ENCODE measurements around the gene PRDM16.

Gene PRDM16

DNA sequence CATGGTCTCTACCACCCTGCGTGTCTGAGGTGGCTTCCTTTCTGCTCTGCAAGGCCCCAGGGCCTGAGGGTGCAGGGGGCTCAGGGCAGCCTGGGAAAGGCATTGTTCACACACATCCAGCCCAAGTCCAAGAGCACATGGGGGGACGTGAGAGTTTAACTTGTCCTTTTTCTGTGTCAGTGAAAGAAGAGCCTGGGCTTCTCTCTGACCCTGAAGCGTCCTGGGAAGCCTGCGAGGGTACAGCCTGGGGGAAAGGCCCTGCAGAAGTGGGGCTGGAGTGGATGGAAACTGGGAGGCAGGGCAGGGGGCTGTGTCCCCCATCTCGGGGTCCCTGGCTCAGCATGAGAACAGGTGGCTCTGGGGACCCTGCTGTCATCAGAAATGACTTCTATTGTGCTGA lies 181.6 kb downstream of the PRDM16 start:
- no peak for DNase-seq

DNA sequence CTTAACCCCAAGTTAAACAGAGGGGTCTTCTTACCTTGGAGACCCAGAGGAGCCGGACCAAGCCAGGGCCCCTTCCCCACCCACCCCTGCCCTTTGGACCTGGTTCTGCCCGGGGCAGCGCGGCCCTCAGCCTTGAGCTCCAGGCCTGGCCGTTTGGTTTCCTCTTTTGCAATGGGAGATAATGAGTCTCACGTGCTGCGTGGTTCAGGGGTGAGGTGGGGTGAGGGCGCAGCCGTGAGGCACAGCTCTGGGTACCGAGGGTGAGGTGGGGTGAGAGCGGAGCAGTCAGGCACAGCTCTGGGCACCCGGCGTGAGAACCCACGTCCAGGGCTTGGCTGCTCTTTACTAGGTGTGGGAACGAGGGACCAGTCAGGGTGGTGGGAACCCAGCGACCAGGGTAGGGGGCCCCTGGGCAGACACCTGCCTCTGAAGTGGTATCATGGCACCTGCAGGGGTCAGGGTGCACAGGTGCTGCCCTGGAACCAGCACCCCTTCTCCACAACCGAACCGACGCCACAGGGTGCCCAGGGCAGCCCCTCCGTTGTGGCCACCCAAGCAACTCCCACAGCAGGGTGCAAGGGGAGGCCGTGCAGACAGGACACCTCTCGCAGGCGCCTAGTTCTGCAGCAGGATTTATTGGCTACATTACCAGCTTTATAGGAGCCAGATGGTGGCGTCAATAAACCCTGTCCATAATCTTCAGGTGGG lies 182.2 kb downstream of the PRDM16 start:
- DNase-seq: no peak

DNA sequence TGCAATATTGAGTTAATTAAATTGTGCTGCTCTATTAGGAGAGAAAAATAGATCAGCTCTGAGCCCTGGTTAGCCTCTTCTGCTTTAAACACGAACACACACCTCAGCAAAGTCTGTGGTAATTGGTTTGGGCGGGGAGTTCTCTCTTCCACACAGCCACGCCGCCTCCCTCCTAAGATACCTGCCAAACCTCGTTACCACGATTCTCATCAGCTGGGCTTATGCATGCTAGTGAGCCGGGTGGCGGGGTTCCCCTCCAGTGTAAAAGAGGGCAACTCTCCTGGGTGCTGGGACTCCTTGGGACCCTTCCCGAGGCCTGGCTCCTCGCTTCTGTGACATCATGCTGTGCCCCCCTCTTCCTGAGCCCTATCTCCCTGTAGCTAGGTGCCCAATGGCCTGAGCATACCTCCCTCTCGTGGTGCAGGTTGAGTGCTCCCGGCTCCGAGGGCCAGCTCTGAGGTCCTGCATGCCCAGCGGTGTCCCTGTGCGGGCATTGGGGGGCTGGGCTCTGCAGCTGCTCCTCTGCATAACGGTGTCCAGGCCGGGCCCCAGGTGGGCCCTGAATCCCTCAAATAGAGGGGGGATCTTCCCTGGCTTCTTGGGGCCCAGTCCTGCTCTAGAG lies 182.9 kb downstream of the PRDM16 start:
- no peak for DNase-seq

DNA sequence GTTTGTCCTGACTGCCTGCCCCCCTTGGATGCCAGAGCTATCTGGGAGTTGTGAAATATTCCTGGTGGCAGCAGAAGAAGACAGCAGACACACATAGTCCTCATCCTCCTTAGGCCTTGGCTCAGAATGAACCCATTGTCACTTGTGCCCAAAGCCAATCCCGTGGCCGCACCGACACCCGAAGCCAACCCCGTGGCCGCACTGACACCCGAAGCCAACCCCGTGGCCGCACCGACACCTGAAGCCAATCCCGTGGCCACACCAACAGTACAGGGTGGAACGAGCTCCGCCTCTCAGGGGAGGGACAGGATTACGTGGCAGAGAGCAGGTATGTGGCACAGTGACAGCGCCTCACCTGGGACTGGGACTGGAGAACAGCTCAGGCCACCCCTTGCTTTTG lies 186.7 kb downstream of the PRDM16 start:
- no peak for DNase-seq

DNA sequence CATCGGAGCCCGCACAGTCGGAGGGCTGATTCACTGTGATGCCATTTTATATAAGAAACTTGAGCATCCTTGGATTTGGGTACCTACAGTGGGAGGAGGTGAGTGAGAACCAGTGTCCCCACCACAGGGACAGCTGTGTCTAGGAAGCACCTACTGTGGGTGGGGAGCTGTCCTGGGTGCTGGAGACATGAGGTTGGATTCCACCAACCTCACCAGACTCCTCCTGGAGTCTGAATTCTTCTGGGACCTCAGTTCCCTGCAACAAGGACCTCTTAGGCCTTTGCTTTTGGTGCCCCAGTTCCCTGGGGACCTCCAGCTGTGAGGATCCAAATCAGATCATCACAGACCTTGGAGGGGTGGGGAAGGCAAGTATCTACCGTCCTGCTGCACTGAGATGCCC lies 188.8 kb downstream of the PRDM16 start:
- DNase-seq: no peak

DNA sequence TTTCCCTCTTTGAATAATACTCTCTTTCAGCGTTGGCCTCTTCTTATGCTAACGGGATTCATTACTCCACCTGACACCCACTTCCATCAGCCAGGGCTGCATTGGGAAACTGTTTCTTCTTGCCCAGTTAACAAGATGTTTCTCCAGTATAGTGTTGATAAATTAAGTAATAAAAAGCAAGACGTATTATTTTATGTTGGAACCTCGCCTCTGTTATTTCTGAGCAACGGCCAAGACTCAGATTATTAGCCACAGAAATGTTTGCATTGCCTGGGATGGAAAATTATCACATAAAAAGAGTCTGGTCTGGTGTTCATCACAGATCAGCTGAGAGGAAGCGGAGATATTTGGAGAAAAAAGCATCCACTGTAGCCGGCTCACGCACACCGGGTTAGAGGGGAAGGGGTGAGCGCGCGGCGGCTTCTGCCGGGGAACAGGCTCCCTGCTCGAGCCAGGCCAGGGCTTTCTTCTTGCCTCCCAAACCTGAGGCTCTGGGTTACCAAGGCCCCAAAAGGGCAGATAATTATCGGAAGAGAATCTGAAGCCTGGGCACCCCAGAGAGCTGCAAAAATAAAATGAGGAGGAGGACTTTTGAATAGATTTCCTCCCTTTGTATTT lies 189.5 kb downstream of the PRDM16 start:
- DNase-seq: no peak

DNA sequence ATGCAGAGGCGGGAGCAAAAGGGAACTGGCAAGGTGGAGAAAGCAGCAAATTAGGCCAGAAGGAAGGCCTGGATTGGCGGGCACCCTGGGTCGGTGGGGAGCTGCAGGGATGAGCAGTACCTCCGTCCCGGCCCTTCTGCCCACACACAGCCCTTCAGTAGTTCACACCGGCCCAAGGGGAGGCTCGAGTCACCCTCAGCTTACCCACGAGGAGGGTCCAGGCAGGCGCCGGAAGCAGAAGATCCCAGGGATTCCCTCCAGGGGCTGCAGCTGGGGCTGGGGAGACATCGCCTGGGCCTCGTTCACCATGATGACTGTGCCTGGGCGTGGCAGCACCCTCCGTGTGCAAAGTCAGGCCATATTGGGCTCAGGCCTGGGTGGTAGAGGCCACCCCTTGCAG lies 190.0 kb downstream of the PRDM16 start:
- no peak for DNase-seq

DNA sequence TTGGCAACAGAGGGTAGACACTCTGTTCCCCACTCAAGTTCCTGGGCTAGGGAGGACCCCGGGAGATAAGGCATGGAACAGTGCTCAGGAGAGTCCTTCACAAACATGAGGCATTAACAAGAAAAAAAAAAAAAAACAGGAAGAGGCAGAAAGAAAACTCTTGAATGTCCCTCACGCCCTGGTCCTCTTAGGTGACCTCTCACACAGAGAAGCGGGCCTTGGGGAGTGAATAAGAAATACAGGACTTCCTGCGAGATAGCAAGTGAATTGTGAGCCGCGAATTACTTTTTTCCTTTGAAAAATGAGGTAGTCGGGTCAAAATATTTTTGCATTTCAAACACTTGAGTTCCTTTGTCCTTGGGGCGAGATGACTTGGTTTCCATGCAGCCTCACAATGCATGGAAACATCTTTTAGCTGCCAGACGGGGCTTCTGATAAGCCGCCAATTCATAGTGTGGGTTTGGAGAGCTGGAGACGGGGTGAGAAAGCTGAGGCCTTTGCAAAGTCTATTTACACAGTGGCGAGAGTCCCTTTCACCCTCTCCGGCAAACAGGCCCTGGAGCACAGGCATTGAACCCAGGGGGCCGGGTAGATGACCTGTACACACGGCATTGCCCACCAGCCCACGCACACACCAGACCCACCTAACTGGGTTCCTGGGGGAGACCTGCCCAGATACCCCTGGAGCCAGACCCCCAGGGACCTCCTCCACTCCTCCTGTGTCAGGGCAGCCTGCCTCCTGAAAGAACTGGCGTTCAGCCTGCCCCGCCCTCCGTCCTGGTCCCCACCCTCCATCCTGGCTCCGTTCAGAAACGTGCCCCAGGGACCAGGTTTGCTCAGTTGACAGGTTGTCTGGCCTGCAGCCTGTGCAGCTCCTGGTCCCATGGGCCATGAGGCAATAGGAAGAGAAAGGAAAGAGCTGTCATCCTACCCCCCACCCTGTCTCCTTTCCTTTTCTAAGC lies 192.3 kb downstream of the PRDM16 start:
- DNase-seq: no peak

DNA sequence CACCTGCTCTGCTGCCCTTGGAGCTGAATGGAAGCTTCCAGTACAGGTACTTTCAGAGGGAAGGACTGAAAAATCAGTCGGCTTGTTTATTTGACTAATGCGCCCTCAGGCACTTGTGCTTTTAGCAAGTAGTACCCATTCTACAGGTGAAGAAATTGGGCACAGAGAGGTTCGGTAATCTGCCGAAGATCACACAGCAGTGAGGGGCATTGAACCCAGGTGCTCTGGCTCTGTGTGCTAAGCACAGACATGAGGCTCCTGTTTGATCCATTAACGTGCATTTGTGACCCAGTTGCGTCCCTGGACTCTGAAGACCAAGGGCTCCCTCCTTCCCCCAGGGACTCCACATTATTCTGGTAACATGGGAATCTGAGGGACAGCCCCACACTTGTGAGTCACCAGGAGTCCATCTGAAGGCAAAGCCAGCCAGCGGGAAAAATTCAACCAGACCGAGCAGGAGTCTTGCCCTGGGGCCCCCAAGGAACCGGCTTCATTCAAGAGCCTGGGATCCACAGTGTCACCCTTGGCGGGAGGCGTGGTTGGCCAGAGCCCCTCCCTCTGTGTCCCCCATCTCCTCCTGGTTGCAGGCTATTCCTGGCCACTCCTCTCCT lies 193.1 kb downstream of the PRDM16 start:
- no peak for DNase-seq

DNA sequence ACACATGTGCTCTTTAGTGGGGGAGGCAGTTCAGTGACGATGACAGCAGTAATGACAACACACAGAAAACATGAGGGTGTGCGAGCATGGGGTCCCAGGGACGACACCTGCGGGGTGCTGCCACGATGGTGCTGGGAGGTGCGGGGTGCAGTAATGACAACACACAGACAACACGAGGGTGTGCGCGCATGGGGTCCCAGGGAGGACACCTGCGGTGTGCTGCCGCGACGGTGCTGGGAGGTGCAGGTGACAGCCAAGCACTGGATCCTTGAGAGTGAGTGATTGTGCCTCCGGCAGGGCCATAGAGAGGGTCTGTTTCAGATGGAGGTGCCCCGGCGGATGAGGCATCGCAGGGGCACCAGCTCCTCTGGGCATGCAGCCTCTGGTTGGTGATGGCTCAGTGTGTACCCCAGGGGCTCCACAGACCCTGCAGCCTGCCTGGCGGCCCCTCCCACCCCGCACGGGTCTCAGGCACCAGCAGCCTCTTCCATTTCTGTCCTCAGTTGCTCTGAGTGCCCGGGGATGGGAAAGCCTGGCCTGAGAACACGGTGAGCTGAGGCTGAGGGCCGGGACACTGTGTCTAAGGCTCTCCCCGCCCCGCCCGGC lies 193.8 kb downstream of the PRDM16 start:
- DNase-seq: no peak

DNA sequence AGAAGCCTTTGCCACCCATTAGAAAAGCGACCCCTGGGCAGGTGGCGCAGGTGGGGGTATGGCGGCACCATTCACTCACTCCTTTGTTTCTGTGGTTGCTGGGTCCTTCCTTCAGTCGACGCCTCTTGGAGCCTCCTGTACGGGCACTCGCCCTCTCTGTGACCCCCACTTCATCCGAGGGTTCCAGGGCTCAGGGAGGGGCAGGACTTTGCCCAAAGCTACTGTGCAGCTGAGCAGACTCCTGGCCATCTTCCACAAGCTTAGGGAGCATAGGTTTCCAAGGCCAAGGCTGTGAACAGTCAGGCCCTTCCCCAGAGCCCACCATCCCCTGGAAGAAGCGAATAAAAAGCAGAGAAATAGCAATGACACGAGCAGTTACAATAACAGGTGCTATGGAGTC lies 194.8 kb downstream of the PRDM16 start:
- no peak for DNase-seq

DNA sequence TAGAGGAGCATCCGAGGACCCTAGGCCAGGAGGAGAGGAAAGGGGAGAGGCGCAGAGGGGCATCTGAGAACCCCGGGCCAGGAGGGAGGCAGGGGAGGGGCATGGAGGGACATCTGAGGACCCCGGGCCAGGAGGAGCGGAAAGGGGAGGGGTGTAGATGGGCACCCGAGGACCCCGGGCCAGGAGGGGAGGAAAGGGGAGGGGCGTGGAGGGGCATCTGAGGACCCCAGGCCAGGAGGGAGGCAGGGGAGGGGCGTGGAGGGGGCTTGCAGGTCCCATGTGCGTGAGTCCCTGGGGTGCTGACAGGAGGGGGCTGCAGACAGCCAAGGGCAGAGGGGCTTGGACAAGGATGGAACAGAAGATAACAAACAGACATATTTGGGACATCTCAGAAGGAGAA lies 195.5 kb downstream of the PRDM16 start:
- DNase-seq: no peak

DNA sequence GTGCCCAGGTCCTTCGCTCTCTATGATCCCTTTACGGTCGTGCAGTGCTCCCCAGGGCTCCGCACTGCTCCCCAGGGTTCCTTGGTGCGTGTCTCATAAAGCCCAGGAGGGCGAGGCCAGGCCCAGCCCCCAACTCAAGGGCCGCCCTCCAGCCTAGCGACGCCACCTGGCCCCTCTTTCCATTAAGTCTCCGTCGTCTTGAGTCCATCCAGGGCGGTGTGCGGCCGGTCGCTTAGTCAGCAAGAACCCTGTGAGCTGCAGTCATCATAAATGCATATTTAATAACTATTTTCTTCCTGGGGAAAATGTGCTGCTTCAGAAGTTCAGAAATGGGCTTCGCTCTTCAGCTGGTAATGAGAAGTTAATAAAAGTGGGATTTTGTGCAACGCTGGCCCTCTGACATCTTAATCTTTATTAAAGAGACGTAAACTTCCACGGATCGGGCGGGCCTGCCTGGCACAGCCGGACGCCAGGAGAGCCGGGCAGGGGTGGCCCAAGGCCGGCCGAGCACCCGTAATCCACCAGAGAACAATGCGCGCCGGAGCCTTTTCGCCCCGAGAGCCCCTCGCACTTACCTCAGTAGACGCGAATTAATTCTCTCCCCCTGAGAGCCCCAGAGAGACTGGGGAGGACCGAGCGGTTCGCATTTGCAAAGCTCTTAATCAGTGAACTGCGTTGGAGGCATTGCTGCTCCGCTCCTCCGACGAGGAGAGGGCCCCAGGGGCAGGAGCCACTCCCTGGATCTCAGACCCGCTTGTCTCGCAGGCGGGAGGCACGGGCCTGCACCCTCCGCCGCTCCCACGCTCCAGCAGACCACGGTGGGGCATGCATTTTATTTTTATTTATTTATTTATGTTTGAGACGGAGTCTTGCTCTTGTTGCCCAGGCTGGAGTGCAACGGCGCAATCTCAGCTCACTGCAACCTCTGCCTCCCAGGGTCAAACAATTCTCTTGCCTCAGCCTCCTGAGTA lies 197.1 kb downstream of the PRDM16 start:
- no peak for DNase-seq

DNA sequence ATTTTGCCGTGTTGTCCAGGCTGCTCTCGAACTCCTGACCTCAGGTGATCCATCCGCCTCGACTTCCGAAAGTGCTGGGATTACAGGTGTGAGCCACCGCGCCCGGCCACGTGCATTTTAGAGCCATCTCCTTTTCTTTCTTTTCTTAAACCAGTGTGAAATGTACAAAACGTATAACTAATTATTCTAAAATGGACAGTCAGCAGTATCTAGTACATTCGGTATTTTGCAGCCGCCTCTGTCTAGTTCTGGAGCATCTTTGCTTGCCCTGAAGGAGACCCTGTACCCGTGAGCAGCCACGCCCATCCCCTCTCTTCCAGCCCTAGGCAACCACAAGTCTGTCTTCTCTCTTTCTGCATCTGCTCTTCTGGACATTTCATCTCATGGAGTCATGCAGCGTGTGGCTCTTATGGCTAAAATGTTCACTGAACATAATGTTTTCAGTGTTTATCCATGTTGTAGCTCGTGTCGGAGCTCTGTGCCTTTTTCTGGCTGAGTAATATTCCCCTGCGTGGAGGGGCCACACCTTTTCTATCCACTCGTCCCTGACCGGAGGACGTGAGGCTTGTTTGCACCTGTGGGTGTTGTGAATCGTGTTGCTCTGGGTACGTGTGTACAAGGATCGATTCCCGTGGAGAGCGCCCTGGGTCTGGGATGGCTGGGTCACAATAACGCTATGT lies 198.0 kb downstream of the PRDM16 start:
- no peak for DNase-seq

DNA sequence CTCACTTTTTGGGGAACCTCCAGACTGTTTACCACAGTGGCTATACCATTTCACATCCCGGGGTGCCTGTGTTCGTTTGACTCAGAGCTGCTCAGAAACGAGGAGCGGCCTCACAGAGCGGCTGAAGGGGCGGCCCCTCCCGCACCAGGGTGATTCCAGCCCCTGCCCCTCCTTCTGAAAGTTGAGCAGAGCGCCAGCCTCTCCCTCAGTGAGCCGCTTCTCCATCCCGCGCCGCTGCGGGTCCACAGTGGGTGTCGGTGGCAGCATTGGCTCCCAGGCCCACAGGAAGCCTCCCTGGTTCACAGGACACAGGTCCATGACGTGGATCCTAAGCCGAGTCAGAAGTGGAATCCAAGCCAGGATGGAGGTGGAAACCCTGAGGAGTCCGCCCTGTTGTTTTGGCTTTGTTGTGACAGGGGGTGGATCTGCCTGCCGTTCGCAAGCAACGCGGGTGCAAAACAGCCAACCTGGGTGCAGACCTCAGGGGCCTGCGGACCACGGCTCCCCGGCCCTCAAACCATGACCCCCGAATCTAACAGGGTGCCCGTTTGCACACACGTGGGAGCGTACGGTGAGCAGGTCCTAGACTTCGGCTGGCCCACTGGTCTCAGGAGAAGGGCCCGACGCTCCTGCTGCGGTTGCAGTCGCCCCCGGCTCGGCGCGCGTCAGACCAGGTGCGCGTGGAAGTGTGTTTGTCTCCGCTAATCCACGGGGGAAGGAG lies 198.7 kb downstream of the PRDM16 start:
- no peak for DNase-seq

DNA sequence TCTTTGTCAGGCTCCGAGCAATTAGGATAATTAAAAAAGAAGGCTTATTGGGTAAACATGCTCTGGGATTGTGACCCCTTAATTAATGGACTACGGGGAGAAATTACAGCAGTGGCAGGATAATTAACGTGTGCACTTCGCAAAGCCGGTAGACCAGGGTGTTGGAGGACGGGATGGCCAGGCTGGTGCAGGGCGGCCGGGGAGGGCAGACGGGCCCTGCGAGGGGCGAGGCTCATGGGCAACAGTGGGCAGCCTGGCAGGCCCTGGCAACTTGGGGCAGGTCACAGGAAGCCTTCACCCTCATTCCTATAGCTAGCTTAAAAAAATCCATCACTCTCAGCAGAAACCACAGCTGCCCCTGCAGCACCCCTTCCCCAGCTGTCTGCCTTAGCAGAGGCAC lies 199.3 kb downstream of the PRDM16 start:
- no peak for DNase-seq

DNA sequence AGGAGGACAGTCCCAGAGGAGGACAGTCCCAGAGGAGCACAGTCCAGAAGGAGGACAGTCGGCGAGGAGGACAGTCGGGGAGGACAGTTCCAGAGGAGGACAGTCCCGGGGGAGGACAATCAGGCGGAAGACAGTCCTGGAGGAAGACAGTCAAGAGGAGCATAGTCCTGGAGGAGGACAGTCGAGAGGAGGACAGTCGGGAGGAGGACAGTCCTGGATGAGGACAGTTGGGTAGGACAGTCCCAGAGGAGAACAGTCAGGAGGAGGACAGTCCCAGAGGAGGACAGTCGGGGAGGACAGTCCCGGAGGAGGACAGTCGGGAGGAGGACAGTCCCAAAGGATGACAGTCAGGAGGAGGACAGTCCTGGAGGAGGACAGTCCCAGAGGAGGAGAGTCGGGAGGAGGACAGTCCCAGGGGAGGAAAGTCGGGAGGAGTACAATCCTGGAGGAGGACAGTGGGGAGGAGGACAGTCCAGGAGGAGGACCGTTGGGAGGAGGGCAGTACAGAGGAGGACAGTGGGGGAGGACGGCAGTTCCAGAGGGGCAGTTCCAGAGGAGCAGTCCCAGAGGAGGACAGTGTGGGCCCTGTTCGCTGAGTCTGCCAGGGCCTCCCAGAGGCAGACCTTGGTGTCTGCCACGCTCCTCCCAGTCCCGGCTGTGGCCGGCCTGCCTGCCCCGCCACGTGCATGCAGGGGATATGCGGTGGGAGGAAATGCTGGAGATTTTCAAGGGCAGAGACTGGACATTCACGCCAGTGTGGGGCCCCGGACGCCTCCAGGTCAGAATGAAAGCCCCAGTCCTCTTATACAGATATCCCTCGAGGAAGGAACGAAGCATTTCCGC lies 201.6 kb downstream of the PRDM16 start:
- DNase-seq: no peak

DNA sequence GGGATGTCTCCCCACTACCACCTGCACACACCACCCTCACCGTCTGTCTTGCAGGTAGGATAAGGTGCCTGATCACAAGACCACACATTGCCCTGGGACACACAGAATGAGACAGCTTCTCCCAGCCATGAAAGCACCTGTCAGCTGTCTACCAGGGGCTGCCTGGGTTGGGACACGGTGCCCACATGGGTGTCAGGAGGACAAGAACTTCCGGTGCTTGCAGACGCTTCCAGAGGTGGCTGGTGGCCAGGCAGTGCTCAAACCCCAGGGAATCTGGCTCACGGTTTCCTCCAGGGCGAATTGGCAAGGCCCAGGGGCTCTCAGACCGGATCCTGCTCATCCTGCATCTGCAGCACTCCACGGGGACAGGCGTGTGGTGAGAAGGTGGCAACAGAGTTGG lies 202.9 kb downstream of the PRDM16 start:
- DNase-seq: no peak
